ENCODE measurements around the gene POLR2E.

GRCh38 chr19:1039646-1040475 is 55.3 kb downstream of the POLR2E start, which contains the start of gene ABCA7:
- peak in 2 of 4 experiments; percentile 34 to 41 for TF ChIP-seq CTCF (IDR thresholded peaks at IDR 0.05)
- TF ChIP-seq POLR2A (IDR thresholded peaks at IDR 0.05): peak; percentile 76

Measured in prostate gland (tissue), 2 donors.